Measurements from ENCODE around the gene YTHDC2. TPM values are rescaled to one million over a fixed set of nuclear protein-coding genes. Genes with fewer than 3 reads are reported as not detected.

The YTHDC2 gene
- total RNA-seq = 22.2 and 32.1 TPM in 2 replicates

DNA sequence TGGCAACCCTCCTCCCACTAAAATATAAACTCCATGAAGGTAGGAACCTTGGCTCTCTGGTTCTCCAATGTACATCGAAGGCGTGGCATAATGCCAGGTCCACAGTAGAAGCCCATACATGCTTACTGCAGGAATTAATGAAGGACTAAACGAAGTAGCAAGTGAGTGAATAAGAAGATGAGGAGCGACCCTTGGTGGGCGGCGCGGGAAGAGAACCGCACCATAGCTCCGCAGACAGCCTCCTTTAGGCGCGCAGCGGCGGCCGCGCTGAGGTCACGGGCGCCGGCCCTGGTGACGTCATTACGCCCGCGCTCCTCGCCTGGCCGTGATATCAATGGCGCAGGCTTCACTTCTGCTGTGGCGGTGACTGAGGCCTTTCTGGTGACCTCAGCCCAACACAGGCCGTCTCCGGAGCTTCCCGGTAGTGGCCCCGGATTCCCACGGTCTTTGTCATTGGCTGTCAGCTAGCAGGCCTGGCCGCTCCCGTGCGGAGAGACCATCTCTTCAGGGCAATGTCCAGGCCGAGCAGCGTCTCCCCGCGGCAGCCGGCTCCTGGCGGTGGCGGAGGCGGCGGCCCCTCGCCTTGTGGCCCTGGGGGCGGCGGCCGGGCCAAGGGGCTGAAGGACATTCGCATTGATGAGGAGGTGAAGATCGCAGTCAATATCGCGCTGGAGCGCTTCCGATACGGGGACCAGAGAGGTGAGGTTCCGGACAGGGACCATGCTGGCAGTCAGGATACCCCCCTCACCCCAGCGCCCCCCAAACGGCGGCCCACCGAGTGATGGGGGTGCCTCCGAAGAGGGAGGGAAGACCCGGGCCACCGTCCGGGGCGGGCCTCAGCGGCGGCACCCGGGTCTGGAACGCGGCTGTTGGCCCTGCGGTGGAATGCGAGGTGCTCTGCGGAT, at the start of gene YTHDC2:
YTHDC2 (plus strand) TSS at position 311 of the 905 bp plus-strand sequence; CDS start at position 513, 202 bp downstream.

DNA sequence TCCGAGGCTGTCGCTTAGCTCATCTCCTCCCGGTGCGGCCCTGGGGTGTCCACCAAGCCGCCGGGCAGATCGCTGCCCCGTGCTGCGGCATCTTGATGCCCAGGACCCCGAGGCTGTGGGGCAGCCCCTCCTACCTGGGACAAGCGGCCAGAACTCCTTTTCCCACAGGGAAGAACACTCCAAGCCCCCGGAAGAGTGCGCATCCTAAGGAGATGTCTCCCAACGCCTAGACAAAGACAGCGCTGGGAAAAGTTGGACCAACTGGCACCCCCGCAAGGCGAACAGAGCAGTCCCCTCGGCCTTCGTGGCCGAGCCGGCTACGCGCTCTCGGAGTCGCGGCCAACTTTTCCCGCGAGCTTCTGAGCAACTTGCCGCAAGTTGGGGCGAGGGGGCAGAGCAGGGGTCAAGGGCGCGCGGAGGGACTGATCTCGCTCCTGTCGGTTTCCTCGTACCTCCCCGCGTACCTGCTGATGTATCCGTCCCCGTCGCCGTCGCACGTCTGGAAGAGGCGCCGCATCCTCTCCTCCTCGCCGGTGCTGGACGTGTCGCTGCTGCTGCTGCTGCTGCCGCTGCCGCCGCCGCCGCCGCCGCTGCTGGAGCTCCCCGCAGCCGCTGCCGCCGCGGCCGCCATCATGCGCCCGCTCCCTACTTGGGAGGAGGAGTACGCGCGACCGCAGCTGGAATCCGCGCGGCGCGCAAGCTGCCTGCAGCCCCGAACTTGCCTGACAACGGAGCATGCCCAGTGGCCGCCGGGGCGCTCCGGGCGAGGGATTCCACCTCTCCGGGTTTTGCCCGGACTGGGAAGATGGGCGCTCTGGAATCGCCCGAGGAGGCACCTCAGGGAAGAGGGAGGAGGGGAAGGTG, 25.5 kb upstream of the YTHDC2 start, which contains the start of gene MCC:
MCC (minus strand) TSS at position 673 of the 864 bp plus-strand sequence.

Other genes with a start within 250 kb of the YTHDC2 start
- gene TSSK1B, start 78.7 kb upstream of the YTHDC2 start, total RNA-seq = 0.15 and 0.50 TPM in 2 replicates
- 33.5 and 51.3 TPM in 2 replicates for gene MCC, start 25.2 kb upstream of the YTHDC2 start, total RNA-seq

Data from smooth muscle cell of trachea (primary cell).